Tibial nerve (tissue), 4 donors: Measurements from ENCODE around the gene TECPR2. TPM values are rescaled to one million over a fixed set of nuclear protein-coding genes. Genes with fewer than 3 reads are reported as not detected.
A peak's percentile ranks its signal among the peaks of the same experiment; 100 is the strongest.

ENCODE experiments used
- DNase-seq, 2 donors: peaks; one replicate each; pipeline ENCODE4 v3.0.0-alpha.2; 2019; ENCODE audit warnings: low spot score in 2 of 2
- H3K27ac ChIP-seq, 4 donors: fragments of 200-600 bp; sonication (generic) in 3 of 4; one replicate each; pipeline ENCODE4 v1.5.1; 2017 to 2019; ENCODE audit warnings: mild to moderate bottlenecking in 1 of 4
- H3K27me3 ChIP-seq, 2 donors: fragments of 200-600 bp; sonication (generic) in 1 of 2; one replicate each; pipeline versions ENCODE4 v1.5.1 to v1.6.0; 2017 to 2019
- H3K36me3 ChIP-seq, 3 donors: fragments of 200-600 bp; sonication (generic); one replicate each; pipeline ENCODE4 v1.5.1; 2018 to 2019
- H3K4me1 ChIP-seq, 4 donors: fragments of 200-600 bp; sonication (generic) in 3 of 4; one replicate each; pipeline ENCODE4 v1.5.1; 2017 to 2019
- H3K4me3 ChIP-seq, 4 donors: fragments of 200-600 bp; sonication (generic) in 3 of 4; one replicate each; pipeline ENCODE4 v1.5.1; 2017 to 2019; ENCODE audit warnings: mild to moderate bottlenecking in 1 of 4, moderate library complexity in 1 of 4
- H3K9me3 ChIP-seq, 4 donors: fragments of 200-600 bp; sonication (generic) in 3 of 4; one replicate each; pipeline ENCODE4 v1.5.1; 2017 to 2019
- CTCF ChIP-seq, 5 experiments: fragments of 200-600 bp in 3 of 5; fragments of 450-650 bp in 2 of 5; sonication (generic) in 3 of 5; IDR thresholded peaks; one replicate each; pipeline ENCODE4 v1.5.1; 2016 to 2019; ENCODE audit warnings: antibody characterized with exemption in 5 of 5, mild to moderate bottlenecking in 3 of 5, moderate library complexity in 2 of 5
- EP300 ChIP-seq, 2 donors: sonication (generic); formaldehyde crosslinking; IDR thresholded peaks; one replicate each; pipeline ENCODE4 v1.6.1; 2017; ENCODE audit warnings: antibody characterized with exemption in 2 of 2, mild to moderate bottlenecking in 1 of 2
- POLR2A ChIP-seq, 2 donors: fragments of 450-650 bp; IDR thresholded peaks; one replicate each; pipeline ENCODE4 v1.6.1; 2017; ENCODE audit warnings: antibody characterized with exemption in 2 of 2, mild to moderate bottlenecking in 2 of 2, moderate library complexity in 2 of 2
- WGBS, 2 donors: methylation state at CpG; one replicate each; pipeline ENCODE4 v1.1.5; 2018; 5-methylcytosine and 5-hydroxymethylcytosine counted together
- total RNA-seq, 4 donors: library from RNA; depleted of rRNA; stranded (reverse); fragments of >200 nt; gene quantifications; one replicate each; pipeline ENCODE4 v1.1.0, GENCODE V29; 2016

TECPR2 gene
- total RNA-seq, 4 donors from 2014 or later, result 21.2 to 77.7 (median 32.8) TPM

GRCh38 chr14:102427642-102428041 is 64.9 kb downstream of the TECPR2 start:
- 92 to 93% methylated on average over 12 of the region's 12 CpGs for WGBS, 2 donors
- H3K4me3 ChIP-seq, result no peak overlapping the region
- no peak for TF ChIP-seq POLR2A (IDR thresholded peaks at IDR 0.05)
- no peak for TF ChIP-seq EP300 (IDR thresholded peaks at IDR 0.05)
- TF ChIP-seq CTCF (IDR thresholded peaks at IDR 0.05), result no peak
- DNase-seq, result no peak
- H3K36me3 ChIP-seq, result peaks cover 0 to 87% (median 0%) of the 10 kb centered on the region in 3 donors
- no peaks in the 10 kb centered on the region for H3K9me3 ChIP-seq
- H3K4me1 ChIP-seq, result no peaks in the 10 kb centered on the region
- H3K27me3 ChIP-seq, result no peaks in the 10 kb centered on the region
- H3K27ac ChIP-seq, result no peak overlapping the region

GRCh38 chr14:102430212-102430908 is 67.6 kb downstream of the TECPR2 start:
- Histone ChIP-seq H3K9me3 (no peaks in the 10 kb centered on the region), H3K36me3 (peaks cover 0 to 89% (median 0%) of the 10 kb centered on the region in 3 donors), H3K27ac (no peak overlapping the region), H3K27me3 (no peaks in the 10 kb centered on the region), H3K4me3 (no peak overlapping the region), H3K4me1 (no peaks in the 10 kb centered on the region)
- DNase-seq, result no peak
- no peak for TF ChIP-seq EP300 (IDR thresholded peaks at IDR 0.05)
- no peak for TF ChIP-seq CTCF (IDR thresholded peaks at IDR 0.05)
- no peak for TF ChIP-seq POLR2A (IDR thresholded peaks at IDR 0.05)
- WGBS, 2 donors, result 97% methylated on average over 8 of the region's 8 CpGs

DNA sequence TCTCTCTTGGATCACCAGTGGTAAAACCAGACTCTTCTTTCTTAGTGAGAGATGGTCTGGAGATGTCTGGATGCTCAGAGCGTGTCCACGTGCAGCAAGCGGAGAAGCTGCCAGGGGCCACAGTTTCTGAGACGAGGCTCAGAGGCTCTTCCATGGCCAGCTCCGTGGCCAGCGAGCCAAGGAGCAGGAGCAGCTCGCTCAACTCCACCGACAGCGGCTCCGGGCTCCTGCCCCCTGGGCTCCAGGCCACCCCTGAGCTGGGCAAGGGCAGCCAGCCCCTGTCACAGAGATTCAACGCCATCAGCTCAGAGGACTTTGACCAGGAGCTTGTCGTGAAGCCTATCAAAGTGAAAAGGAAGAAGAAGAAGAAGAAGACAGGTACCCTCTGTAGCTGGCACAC is 69.0 kb downstream of the TECPR2 start:
- H3K27me3 ChIP-seq, result no peaks in the 10 kb centered on the region
- peaks cover 0 to 89% (median 0%) of the 10 kb centered on the region in 3 donors for H3K36me3 ChIP-seq
- H3K27ac ChIP-seq, result no peak overlapping the region
- no peak overlapping the region for H3K4me3 ChIP-seq
- DNase-seq, result no peak
- no peak for TF ChIP-seq POLR2A (IDR thresholded peaks at IDR 0.05)
- WGBS, 2 donors, result 96 to 98% methylated on average over 6 to 12 of the region's 12 CpGs
- no peaks in the 10 kb centered on the region for H3K4me1 ChIP-seq
- H3K9me3 ChIP-seq, result no peaks in the 10 kb centered on the region

DNA sequence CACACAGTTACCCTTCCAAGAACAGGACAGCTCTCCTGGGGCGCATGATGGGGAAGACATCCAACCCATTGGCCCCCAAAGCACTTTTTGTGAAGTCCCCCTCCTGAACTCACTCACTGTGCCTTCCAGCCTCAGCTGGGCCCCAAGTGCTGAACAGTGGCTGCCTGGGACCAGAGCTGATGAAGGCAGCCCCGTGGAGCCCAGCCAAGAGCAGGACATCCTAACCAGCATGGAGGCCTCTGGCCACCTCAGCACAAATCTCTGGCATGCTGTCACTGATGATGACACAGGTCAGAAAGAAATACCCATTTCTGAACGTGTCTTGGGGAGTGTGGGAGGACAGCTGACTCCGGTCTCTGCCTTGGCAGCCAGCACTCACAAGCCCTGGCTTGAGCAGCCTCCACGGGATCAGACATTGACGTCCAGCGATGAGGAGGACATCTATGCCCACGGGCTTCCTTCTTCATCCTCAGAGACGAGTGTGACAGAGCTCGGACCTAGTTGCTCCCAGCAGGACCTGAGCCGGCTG is 72.0 kb downstream of the TECPR2 start:
- 82 to 85% methylated on average over 11 of the region's 11 CpGs for whole genome bisulfite sequencing, 2 donors
- no peaks in the 10 kb centered on the region for H3K27me3 ChIP-seq
- H3K4me1 ChIP-seq, result peaks cover 0 to 10% (median 0%) of the 10 kb centered on the region in 4 donors
- H3K36me3 ChIP-seq, result peaks cover 0 to 69% (median 0%) of the 10 kb centered on the region in 3 donors
- TF ChIP-seq POLR2A (IDR thresholded peaks at IDR 0.05) (no peak), CTCF (IDR thresholded peaks at IDR 0.05) (no peak), EP300 (IDR thresholded peaks at IDR 0.05) (no peak)
- H3K9me3 ChIP-seq, result no peaks in the 10 kb centered on the region
- H3K4me3 ChIP-seq, result no peak overlapping the region
- no peak for DNase-seq
- no peak overlapping the region for H3K27ac ChIP-seq

DNA sequence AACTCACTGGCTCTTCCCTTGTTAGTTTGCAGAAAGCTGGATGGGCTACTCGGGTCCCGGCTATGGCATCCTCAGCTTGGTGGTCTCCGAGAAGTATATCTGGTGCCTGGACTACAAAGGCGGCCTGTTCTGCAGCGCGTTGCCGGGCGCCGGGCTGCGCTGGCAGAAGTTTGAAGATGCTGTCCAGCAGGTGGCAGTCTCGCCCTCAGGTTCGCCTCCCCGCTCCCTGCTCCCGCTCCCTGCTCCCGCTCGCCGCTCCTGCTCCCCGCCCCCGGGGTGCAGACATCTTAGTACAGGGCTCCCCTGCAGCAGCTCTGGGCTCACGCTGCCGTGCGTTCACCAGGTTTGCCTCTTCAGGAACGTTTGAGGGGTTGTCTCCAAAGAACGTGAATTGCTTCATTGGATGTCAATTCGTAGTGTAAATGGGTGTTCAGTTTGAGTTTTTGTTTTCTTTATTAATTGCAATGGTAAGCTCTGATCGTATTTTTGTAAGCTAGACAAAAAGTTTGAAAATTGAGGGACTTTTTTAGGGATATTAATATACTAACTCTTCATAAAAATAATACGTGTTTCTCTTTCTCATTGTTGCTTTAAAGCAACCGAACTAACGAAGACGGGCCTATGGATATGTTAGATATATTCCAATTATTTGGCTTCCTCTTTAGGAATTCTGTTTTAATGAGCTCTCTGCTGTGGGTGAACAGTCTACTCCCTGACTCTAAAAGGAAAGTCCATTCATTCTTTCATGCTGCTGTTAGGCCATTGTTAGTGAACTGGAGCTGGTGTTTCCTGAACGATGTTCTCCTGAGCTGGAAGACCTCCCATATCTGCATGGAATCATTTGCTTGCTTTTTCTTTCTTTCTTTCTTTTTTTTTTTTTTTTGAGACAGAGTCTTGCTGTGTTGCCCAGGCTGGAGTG is 75.5 kb downstream of the TECPR2 start:
- Histone ChIP-seq H3K4me3 (peak overlapping the region in 2 of 4 donors; percentile 14 to 25), H3K27me3 (no peaks in the 10 kb centered on the region), H3K4me1 (peaks cover 0 to 10% (median 0%) of the 10 kb centered on the region in 4 donors), H3K27ac (no peak overlapping the region), H3K36me3 (peaks cover 0 to 76% (median 8%) of the 10 kb centered on the region in 3 donors), H3K9me3 (no peaks in the 10 kb centered on the region)
- no peak for TF ChIP-seq EP300 (IDR thresholded peaks at IDR 0.05)
- TF ChIP-seq CTCF (IDR thresholded peaks at IDR 0.05), result peak; percentile 69 to 91 (median 71)
- TF ChIP-seq POLR2A (IDR thresholded peaks at IDR 0.05), result no peak
- DNase-seq, result peak; percentile 70 to 78
- WGBS, 2 donors, result 8% methylated on average over 30 to 31 of the region's 31 CpGs
